Keratinocyte (primary cell): ENCODE data around the gene TNFRSF17.

Experiments
- EZH2 ChIP-seq: IDR thresholded peaks from one replicate; pipeline ENCODE4 v1.6.1; 2012; ENCODE audit warnings: inconsistent platforms, mild to moderate bottlenecking, low read length, moderate library complexity
- TF ChIP-seq, protein P1 (sequence below), 3 experiments: IDR thresholded peaks in 1 of 3; conservative IDR thresholded peaks in 1 of 3; optimal IDR thresholded peaks in 1 of 3; 2 replicates in 2 of 3; 3 replicates in 1 of 3; pipeline versions ENCODE3 to v1.5.1; 2011; ENCODE audit warnings: low read length in 3 of 3, mild to moderate bottlenecking in 3 of 3, moderate library complexity in 2 of 3, control low read depth in 1 of 3, inconsistent platforms in 1 of 3; ENCODE audit not compliant: insufficient read depth in 2 of 3; ENCODE audit errors: extremely low read depth in 1 of 3

GRCh38 chr16:11966173-11966572, 1.2 kb downstream of the TNFRSF17 start:
- TF ChIP-seq, protein P1, sequence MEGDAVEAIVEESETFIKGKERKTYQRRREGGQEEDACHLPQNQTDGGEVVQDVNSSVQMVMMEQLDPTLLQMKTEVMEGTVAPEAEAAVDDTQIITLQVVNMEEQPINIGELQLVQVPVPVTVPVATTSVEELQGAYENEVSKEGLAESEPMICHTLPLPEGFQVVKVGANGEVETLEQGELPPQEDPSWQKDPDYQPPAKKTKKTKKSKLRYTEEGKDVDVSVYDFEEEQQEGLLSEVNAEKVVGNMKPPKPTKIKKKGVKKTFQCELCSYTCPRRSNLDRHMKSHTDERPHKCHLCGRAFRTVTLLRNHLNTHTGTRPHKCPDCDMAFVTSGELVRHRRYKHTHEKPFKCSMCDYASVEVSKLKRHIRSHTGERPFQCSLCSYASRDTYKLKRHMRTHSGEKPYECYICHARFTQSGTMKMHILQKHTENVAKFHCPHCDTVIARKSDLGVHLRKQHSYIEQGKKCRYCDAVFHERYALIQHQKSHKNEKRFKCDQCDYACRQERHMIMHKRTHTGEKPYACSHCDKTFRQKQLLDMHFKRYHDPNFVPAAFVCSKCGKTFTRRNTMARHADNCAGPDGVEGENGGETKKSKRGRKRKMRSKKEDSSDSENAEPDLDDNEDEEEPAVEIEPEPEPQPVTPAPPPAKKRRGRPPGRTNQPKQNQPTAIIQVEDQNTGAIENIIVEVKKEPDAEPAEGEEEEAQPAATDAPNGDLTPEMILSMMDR (optimal IDR thresholded peaks at IDR 0.05 in 1 of 3, IDR thresholded peaks at IDR 0.05 in 1 of 3, conservative IDR thresholded peaks at IDR 0.05 in 1 of 3; ENCODE audit: extremely low read depth in 1 of 3, insufficient read depth in 2 of 3, low read length in 3 of 3): no peak
- TF ChIP-seq EZH2: no peak
